PC-3 (cell line): Measurements from ENCODE around the gene FBXL4. TPM values are rescaled to one million over a fixed set of nuclear protein-coding genes. Genes with fewer than 3 reads are reported as not detected.
A peak's percentile ranks its signal among the peaks of the same experiment; 100 is the strongest.

Source experiments
- ATAC-seq: fragments of 200-7000 bp; cut with Tn5 transposase; 2 replicates; pipeline ENCODE4 v1.9.1; 2020; ENCODE audit warnings: mild to moderate bottlenecking, moderate library complexity
- BruUV-seq: library from RNA; stranded (reverse); fragments of 400-500 nt; replicated peaks from 2 replicates; lab custom pipeline; 2021; lab: Mats Ljungman, UMichigan
- CTCF ChIA-PET: fragments of 300-600 bp; sonication (Branson Sonifier 250); formaldehyde crosslinking; loops from one replicate; lab custom pipeline; 2022; ENCODE audit warnings: antibody characterized with exemption; lab: Charles Lee
- POLR2A ChIA-PET: fragments of 300-600 bp; sonication (Branson Sonifier 250); formaldehyde crosslinking; loops from one replicate; lab custom pipeline; 2022; ENCODE audit warnings: antibody characterized with exemption; ENCODE audit not compliant: unreplicated experiment; lab: Charles Lee
- DNase-seq: peaks from one replicate; pipeline ENCODE4 v3.0.0-alpha.2; 2015
- H2AFZ ChIP-seq: fragments of 300-600 bp; sonication (generic); 2 replicates; pipeline ENCODE4 v1.6.0; 2016; ENCODE audit warnings: antibody characterized with exemption, low read length
- H3F3A ChIP-seq: fragments of 300-600 bp; sonication (generic); one replicate; pipeline ENCODE4 v1.6.0; 2017; ENCODE audit warnings: antibody characterized with exemption, low read length, control low read depth, mild to moderate bottlenecking; ENCODE audit not compliant: unreplicated experiment
- H3K27ac ChIP-seq: fragments of 300-600 bp; sonication (generic); 2 replicates; pipeline ENCODE4 v1.5.1; 2016; ENCODE audit warnings: mild to moderate bottlenecking, low read length
- H3K27me3 ChIP-seq: fragments of 300-600 bp; sonication (generic); 2 replicates; pipeline ENCODE4 v1.6.1; 2016; ENCODE audit warnings: low read length, mixed read lengths
- H3K36me3 ChIP-seq: fragments of 300-600 bp; sonication (generic); 2 replicates; pipeline ENCODE4 v1.6.1; 2016; ENCODE audit warnings: low read depth, mixed run types, low read length, mixed read lengths
- H3K4me1 ChIP-seq: fragments of 300-600 bp; sonication (generic); 2 replicates; pipeline ENCODE4 v1.5.1; 2016; ENCODE audit warnings: low read length; ENCODE audit not compliant: insufficient read depth
- H3K4me2 ChIP-seq: fragments of 300-600 bp; sonication (generic); 2 replicates; pipeline ENCODE4 v1.6.0; 2016; ENCODE audit warnings: low read length
- H3K4me3 ChIP-seq: fragments of 300-600 bp; sonication (generic); 2 replicates; pipeline ENCODE4 v1.5.1; 2016; ENCODE audit warnings: mild to moderate bottlenecking, low read length, mixed read lengths
- H3K79me2 ChIP-seq: fragments of 300-600 bp; sonication (generic); 2 replicates; pipeline ENCODE4 v1.6.1; 2017; ENCODE audit warnings: low read length, mixed read lengths
- H3K9ac ChIP-seq: fragments of 300-600 bp; sonication (generic); 2 replicates; pipeline ENCODE4 v1.6.0; 2016; ENCODE audit warnings: mild to moderate bottlenecking, low read length
- H3K9me2 ChIP-seq: fragments of 300-600 bp; sonication (generic); replicated peaks from 2 replicates; pipeline ENCODE4 v1.6.1; 2016; ENCODE audit warnings: mixed run types, low read length, mixed read lengths
- H3K9me3 ChIP-seq: fragments of 300-600 bp; sonication (generic); 2 replicates; pipeline ENCODE4 v1.6.1; 2016; ENCODE audit warnings: low read length, mixed read lengths
- H4K20me1 ChIP-seq: fragments of 300-600 bp; sonication (generic); 2 replicates; pipeline ENCODE4 v1.6.1; 2016; ENCODE audit warnings: low read length, mixed read lengths
- EZH2 ChIP-seq: fragments of 300-600 bp; sonication (generic); IDR thresholded peaks from one replicate; pipeline ENCODE4 v1.6.1; 2017; ENCODE audit warnings: antibody characterized with exemption, mild to moderate bottlenecking, low read length; ENCODE audit not compliant: unreplicated experiment
- EZH2phosphoT487 ChIP-seq: fragments of 300-600 bp; sonication (generic); IDR thresholded peaks from 2 replicates; pipeline ENCODE4 v1.6.1; 2018; ENCODE audit warnings: mild to moderate bottlenecking, antibody characterized with exemption, low read length, borderline replicate concordance
- intact Hi-C: fragments of 100-400 bp; cut with micrococcal nuclease; formaldehyde crosslinking; loops from 2 replicates; pipeline ENCODE4 v1.9.0; 2023
- total RNA-seq: library from RNA; depleted of rRNA; stranded (reverse); fragments of >200 nt; gene quantifications from 2 replicates; pipeline ENCODE4 v1.2.3, GENCODE V29; 2014
- TF ChIP-seq, protein P1 (sequence below): fragments of 300-600 bp; sonication (generic); conservative IDR thresholded peaks from 2 replicates; pipeline ENCODE4 v1.5.1; 2017; ENCODE audit warnings: antibody characterized with exemption, low read depth, mild to moderate bottlenecking, low read length

Gene FBXL4
- total RNA-seq, 1 experiment from 2014 or later, result 3.8 TPM

DNA sequence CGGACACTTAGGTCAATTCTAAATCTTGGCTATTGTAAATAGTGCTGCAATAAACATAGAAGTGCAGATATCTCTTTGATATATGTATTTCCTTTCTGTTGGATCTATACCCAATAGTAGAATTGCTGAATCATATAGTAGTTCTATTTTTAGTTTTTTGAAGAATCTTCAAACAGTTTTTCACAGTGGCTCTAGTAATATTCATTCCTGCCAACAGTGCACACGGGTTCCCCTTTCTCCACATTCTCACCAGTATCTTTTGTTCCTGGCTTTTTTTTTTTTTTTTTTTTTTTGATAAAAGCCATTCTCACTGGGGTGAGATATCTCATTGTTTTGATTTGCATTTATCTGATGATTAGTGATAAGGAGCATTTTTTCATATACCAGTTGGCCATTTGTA is 1.8 kb upstream of the FBXL4 start:
- no peak overlapping the region for H3K9ac ChIP-seq
- no peak overlapping the region for H3K27ac ChIP-seq
- no peak overlapping the region for H3K4me2 ChIP-seq
- no peaks in the 10 kb centered on the region for H3K27me3 ChIP-seq
- ChIA-PET CTCF (no interaction called here), POLR2A (no interaction called here)
- no peaks in the 10 kb centered on the region for H3K9me3 ChIP-seq
- H3K79me2 ChIP-seq, result peaks cover 28% of the 10 kb centered on the region
- H2AFZ ChIP-seq, result no peak overlapping the region
- DNase-seq (no peak), ATAC-seq (no peak)
- H3K4me3 ChIP-seq, result no peak overlapping the region
- intact Hi-C loops, result loop anchor here (5.0 kb wide), 1 partner anchor 77 kb away; no protein-coding TSS in a partner anchor
- H3K9me2 ChIP-seq, result no peaks in the 10 kb centered on the region
- no peaks in the 10 kb centered on the region for H4K20me1 ChIP-seq
- no TSS peak for BruUV-seq
- TF ChIP-seq EZH2 (no peak), EZH2phosphoT487 (no peak)
- TF ChIP-seq, protein P1, sequence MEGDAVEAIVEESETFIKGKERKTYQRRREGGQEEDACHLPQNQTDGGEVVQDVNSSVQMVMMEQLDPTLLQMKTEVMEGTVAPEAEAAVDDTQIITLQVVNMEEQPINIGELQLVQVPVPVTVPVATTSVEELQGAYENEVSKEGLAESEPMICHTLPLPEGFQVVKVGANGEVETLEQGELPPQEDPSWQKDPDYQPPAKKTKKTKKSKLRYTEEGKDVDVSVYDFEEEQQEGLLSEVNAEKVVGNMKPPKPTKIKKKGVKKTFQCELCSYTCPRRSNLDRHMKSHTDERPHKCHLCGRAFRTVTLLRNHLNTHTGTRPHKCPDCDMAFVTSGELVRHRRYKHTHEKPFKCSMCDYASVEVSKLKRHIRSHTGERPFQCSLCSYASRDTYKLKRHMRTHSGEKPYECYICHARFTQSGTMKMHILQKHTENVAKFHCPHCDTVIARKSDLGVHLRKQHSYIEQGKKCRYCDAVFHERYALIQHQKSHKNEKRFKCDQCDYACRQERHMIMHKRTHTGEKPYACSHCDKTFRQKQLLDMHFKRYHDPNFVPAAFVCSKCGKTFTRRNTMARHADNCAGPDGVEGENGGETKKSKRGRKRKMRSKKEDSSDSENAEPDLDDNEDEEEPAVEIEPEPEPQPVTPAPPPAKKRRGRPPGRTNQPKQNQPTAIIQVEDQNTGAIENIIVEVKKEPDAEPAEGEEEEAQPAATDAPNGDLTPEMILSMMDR, result no peak
- H3F3A ChIP-seq, result no peaks in the 10 kb centered on the region
- H3K4me1 ChIP-seq, result peaks cover 16% of the 10 kb centered on the region; the same call in 1 of the 2 replicates
- no peaks in the 10 kb centered on the region for H3K36me3 ChIP-seq

DNA sequence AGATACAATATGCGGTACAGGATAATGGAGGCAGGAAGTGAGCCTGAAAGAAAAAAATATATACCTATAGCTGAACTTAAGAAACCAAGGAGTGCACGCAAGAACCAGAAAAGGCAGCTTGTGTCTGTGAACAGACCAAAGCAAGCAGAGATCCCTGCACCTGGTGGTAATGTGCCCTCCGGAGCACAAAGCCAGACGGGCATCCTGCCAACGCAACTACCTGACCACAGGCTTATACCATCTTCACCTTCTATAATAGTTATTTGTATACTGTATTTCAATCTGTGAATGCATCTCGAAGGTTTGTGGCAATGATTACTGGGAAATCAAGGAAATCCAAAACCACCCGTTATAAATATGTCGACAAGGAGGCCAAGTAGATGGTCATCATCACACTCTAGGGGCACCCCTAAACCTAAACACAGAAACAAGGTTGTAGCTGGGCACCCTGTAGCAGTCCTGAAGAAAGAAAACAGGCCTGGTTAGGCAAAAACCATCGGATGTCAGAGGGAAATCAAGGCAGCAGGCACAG is 801 bp downstream of the FBXL4 start:
- H3K36me3 ChIP-seq, result no peaks in the 10 kb centered on the region
- ChIA-PET CTCF (interaction anchor here (0.5 kb wide), 1 partner anchor 172 kb away, joined by 3 read pairs; no protein-coding TSS in a partner anchor), POLR2A (no interaction called here)
- TF ChIP-seq EZH2 (no peak), EZH2phosphoT487 (no peak)
- TF ChIP-seq, protein P1, result no peak
- no peaks in the 10 kb centered on the region for H3F3A ChIP-seq
- H3K9me2 ChIP-seq, result no peaks in the 10 kb centered on the region
- DNase-seq (peak; percentile 43), ATAC-seq (peak; percentile 10)
- BruUV-seq, result no TSS peak
- H4K20me1 ChIP-seq, result no peaks in the 10 kb centered on the region
- H3K4me2 ChIP-seq, result peak overlapping the region; percentile 86
- peak overlapping the region; percentile 75 for H3K9ac ChIP-seq
- peak overlapping the region; percentile 72 for H3K4me3 ChIP-seq
- H3K27me3 ChIP-seq, result no peaks in the 10 kb centered on the region
- H3K27ac ChIP-seq, result no peak overlapping the region
- H3K4me1 ChIP-seq, result peaks cover 16% of the 10 kb centered on the region; the same call in 1 of the 2 replicates
- peak overlapping the region; percentile 70 for H2AFZ ChIP-seq
- intact Hi-C loops, result loop anchor here (5.0 kb wide), 1 partner anchor 75 kb away; no protein-coding TSS in a partner anchor
- H3K79me2 ChIP-seq, result peaks cover 43% of the 10 kb centered on the region
- H3K9me3 ChIP-seq, result no peaks in the 10 kb centered on the region

DNA sequence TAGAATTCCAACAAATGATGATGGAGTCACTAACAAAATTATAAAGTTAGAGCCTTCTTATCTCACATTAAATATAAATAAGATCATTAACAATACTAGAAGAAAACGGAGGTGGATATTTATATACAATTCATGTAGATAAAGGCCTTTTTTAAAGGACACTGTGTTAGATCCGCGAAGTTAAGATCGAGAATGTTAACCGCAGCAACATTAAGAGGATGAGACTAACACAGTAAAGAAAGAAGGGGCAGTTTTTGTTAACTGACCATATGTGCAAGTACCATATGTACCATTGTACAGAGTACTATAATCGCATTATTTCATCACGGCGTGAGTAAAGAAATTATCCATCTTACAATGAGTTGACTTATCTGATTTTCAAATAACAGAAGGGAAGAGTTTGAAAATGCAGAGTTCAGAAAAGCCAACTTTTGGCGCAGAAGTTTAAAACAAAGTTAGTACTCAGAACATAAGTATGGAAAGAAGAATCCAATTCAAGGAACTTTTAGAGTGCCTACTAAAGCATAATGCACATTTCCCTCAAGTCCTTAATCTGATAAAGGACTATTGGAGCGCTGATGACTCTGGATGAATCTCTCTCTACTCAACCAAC is 1.4 kb downstream of the FBXL4 start:
- Histone ChIP-seq H3K4me1 (peaks cover 16% of the 10 kb centered on the region; the same call in 1 of the 2 replicates), H3K36me3 (no peaks in the 10 kb centered on the region), H3K4me2 (peak overlapping the region; percentile 86), H3K9me3 (no peaks in the 10 kb centered on the region), H3K27ac (no peak overlapping the region), H3F3A (no peaks in the 10 kb centered on the region), H3K9ac (no peak overlapping the region), H3K9me2 (no peaks in the 10 kb centered on the region), H3K4me3 (peak overlapping the region; percentile 72), H3K27me3 (no peaks in the 10 kb centered on the region), H3K79me2 (peaks cover 48% of the 10 kb centered on the region), H4K20me1 (no peaks in the 10 kb centered on the region), H2AFZ (peak overlapping the region; percentile 70)
- ChIA-PET POLR2A (no interaction called here), CTCF (no interaction called here)
- ATAC-seq (no peak), DNase-seq (no peak)
- TSS peak; percentile 49 for BruUV-seq
- intact Hi-C loops, result loop anchor here (5.0 kb wide), 1 partner anchor 74 kb away; no protein-coding TSS in a partner anchor
- TF ChIP-seq, protein P1, result no peak
- TF ChIP-seq EZH2, result no peak
- TF ChIP-seq EZH2phosphoT487, result no peak
